ENCODE results near the gene HP. TPM values are rescaled to one million over a fixed set of nuclear protein-coding genes. Genes with fewer than 3 reads are reported as not detected.

Gene HP
- total RNA-seq, 4 donors from 2014 or later = 0.93 to 19.9 (median 1.3) TPM; not detected in 1

DNA sequence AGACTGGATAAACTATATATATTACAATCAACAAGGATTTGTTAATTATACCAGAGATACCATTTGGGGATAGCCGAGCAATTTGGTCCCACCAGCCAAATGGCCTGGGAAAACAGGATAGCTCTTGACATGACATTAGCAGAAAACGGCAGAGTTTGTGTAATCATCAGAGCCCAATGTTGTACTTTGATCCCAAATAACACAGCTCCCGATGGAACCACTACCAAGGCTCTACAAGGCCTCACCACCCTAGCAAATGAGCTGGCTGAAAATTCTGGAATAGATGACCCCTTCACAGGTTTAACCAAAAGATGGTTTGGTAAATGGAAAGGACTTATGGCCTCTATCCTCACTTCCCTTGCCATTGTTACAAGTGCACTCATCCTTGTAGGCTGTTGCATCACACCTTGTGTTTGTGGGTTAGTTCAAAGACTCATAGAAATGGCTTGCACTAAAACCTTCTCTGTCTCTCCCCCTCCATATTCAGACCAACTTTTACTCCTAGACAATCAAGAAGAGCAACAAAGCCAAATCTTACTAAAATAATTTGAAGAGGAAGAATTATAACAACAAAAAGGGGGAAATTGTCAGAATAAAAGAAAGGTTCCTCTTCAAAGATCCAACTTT, 29.6 kb downstream of the HP start:
- Histone ChIP-seq H3K27ac (no peak overlapping the region), H3K36me3 (peaks cover 30 to 37% of the 10 kb centered on the region in 2 donors), H3K27me3 (no peaks in the 10 kb centered on the region), H3K9me3 (no peaks in the 10 kb centered on the region), H3K4me3 (replicated peaks in 1 of 3) (no peak overlapping the region), H3K4me1 (no peaks in the 10 kb centered on the region)
- no peak for DNase-seq
- TF ChIP-seq, protein P1, sequence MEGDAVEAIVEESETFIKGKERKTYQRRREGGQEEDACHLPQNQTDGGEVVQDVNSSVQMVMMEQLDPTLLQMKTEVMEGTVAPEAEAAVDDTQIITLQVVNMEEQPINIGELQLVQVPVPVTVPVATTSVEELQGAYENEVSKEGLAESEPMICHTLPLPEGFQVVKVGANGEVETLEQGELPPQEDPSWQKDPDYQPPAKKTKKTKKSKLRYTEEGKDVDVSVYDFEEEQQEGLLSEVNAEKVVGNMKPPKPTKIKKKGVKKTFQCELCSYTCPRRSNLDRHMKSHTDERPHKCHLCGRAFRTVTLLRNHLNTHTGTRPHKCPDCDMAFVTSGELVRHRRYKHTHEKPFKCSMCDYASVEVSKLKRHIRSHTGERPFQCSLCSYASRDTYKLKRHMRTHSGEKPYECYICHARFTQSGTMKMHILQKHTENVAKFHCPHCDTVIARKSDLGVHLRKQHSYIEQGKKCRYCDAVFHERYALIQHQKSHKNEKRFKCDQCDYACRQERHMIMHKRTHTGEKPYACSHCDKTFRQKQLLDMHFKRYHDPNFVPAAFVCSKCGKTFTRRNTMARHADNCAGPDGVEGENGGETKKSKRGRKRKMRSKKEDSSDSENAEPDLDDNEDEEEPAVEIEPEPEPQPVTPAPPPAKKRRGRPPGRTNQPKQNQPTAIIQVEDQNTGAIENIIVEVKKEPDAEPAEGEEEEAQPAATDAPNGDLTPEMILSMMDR (IDR thresholded peaks at IDR 0.05) = no peak
- TF ChIP-seq POLR2A (IDR thresholded peaks at IDR 0.05) = no peak
- 57 to 64% methylated on average over 3 of the region's 3 CpGs for WGBS, 2 donors
- intact Hi-C loops (cut with DNase I) = no loop called here

DNA sequence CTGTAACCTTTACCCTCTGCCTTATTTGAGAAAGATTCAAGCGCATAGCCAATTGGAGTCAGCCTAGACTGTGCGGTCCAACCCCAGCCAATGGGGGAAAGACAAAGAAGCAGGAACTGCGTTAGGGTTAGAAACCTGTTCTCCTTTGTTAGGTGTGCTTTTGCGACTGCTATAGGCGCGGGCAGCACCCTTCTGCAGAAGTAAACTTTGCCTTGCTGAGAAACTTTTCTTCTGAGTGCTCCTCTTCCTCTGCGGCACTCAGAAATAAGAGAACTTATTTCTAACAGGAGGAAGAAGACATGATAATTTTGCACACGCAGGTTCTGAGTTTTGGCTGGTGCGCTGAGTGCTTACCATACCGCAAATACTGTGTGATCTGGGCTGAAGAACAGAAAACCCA, 30.1 kb downstream of the HP start:
- Histone ChIP-seq H3K4me3 (replicated peaks in 1 of 3) (no peak overlapping the region), H3K36me3 (peaks cover 30 to 43% of the 10 kb centered on the region in 2 donors), H3K27ac (no peak overlapping the region), H3K9me3 (no peaks in the 10 kb centered on the region), H3K4me1 (no peaks in the 10 kb centered on the region), H3K27me3 (no peaks in the 10 kb centered on the region)
- TF ChIP-seq, protein P1 (IDR thresholded peaks at IDR 0.05) = no peak
- no peak for TF ChIP-seq POLR2A (IDR thresholded peaks at IDR 0.05)
- intact Hi-C loops (cut with DNase I) = no loop called here
- 100% methylated on average over 10 of the region's 10 CpGs for WGBS, 2 donors
- no peak for DNase-seq

DNA sequence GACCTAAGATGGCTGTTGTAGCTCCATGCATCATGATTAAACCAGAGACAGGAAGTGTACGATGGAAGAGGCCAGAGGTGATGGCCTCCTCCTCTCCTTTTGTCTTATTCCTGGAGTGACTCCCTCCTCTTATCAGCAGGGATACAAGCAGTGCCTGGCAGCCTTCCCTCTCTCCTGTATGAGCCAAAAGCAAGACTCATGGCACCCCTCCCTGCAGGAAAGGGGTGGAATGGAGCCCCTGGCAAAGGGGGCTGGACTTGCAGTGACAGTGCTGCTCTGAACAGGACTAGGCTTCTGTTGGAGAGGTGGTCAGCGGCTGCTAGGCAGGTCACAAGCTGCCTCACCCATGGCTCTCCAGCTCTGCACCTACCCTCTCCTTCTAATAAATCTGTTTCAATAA, 30.7 kb downstream of the HP start:
- DNase-seq = no peak

DNA sequence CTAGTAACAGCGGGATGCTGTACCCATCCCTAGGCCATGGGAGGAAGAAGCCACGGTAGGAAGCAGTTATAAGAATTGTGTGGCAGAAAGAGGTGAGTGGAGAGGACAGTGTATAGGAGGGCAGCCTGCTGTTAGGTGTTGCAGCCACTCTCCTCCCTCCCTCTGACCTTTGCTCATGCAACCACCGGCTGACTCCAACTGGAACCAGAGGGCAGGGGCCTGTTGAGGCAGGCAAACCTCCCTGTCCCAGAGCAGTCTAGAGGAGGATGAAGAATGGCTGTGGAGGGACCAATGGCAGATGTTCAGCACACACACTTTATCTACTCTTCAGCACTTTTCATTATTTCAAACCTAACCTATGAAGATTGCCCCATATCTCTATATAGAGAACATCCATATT, 36.9 kb downstream of the HP start:
- intact Hi-C loops (cut with DNase I) = loop anchor here (5.0 to 10.0 kb wide), 2 partner anchors 84 to 286 kb away; partner anchors contain the start of genes AP1G1 and DHODH

More for the DNA sequence above, 30.7 kb downstream of the HP start:
- WGBS, 2 donors = 93 to 100% methylated on average over 2 of the region's 2 CpGs
- H3K9me3 ChIP-seq = no peaks in the 10 kb centered on the region
- intact Hi-C loops (cut with DNase I) = no loop called here
- H3K4me3 ChIP-seq (replicated peaks in 1 of 3) = no peak overlapping the region
- TF ChIP-seq, protein P1 (IDR thresholded peaks at IDR 0.05) = no peak
- TF ChIP-seq POLR2A (IDR thresholded peaks at IDR 0.05) = no peak
- H3K27ac ChIP-seq = no peak overlapping the region
- peaks cover 34 to 47% of the 10 kb centered on the region in 2 donors for H3K36me3 ChIP-seq
- H3K27me3 ChIP-seq = no peaks in the 10 kb centered on the region
- no peaks in the 10 kb centered on the region for H3K4me1 ChIP-seq

More for the DNA sequence above, 36.9 kb downstream of the HP start:
- DNase-seq = no peak
- H3K9me3 ChIP-seq = no peaks in the 10 kb centered on the region
- no peaks in the 10 kb centered on the region for H3K27me3 ChIP-seq
- H3K4me1 ChIP-seq = peaks cover 16 to 18% of the 10 kb centered on the region in 2 donors
- peaks cover 18 to 34% of the 10 kb centered on the region in 2 donors for H3K36me3 ChIP-seq
- WGBS, 2 donors = 79 to 86% methylated on average over 3 of the region's 3 CpGs
- no peak overlapping the region for H3K27ac ChIP-seq
- TF ChIP-seq, protein P1 (IDR thresholded peaks at IDR 0.05) = no peak
- no peak overlapping the region for H3K4me3 ChIP-seq (replicated peaks in 1 of 3)
